HCT116 (cell line): ENCODE measurements around the gene SCAMP1. TPM values are rescaled to one million over a fixed set of nuclear protein-coding genes. Genes with fewer than 3 reads are reported as not detected.

Experiments
- ATAC-seq: fragments of 200-7000 bp; cut with Tn5 transposase; 2 replicates; pipeline ENCODE4 v1.9.1; 2020; ENCODE audit warnings: mild to moderate bottlenecking, moderate library complexity
- BruUV-seq: library from RNA; stranded (reverse); fragments of 400-500 nt; replicated peaks from 2 replicates; lab custom pipeline; 2021; lab: Mats Ljungman, UMichigan
- CTCF ChIA-PET: fragments of 300-600 bp; sonication (Branson Sonifier 250); formaldehyde crosslinking; loops from one replicate; lab custom pipeline; 2021; ENCODE audit warnings: antibody characterized with exemption; lab: Charles Lee
- POLR2A ChIA-PET: fragments of 300-600, 350-600 bp; sonication (Branson Sonifier 250); formaldehyde crosslinking; loops from one replicate; lab custom pipeline; 2021; ENCODE audit warnings: antibody characterized with exemption; lab: Charles Lee
- RAD21 ChIA-PET, 2 experiments: fragments of 300-600 bp; sonication (Branson Sonifier 250); formaldehyde crosslinking; loops; one replicate each; lab custom pipeline; 2023; ENCODE audit warnings: low total read pairs in 2 of 2; ENCODE audit not compliant: uncharacterized antibody in 2 of 2, unreplicated experiment in 2 of 2, low non-redundant PET in 1 of 2; lab: Charles Lee
- DNase-seq: peaks from one replicate; pipeline ENCODE4 v3.0.0-alpha.2; 2010; ENCODE audit warnings: low read depth, low spot score
- H2AFZ ChIP-seq: fragments of 200-600 bp; shearing (Covaris generic), sonication (generic); 2 replicates; pipeline ENCODE4 v1.6.1; 2017; ENCODE audit warnings: low read depth, mixed run types, mixed read lengths, antibody characterized with exemption, low read length; ENCODE audit not compliant: poor library complexity, severe bottlenecking
- H3K27ac ChIP-seq: 2 replicates; pipeline ENCODE4 v1.5.1; 2012; ENCODE audit warnings: low read depth, low read length
- H3K27me3 ChIP-seq: fragments of 200-600 bp; sonication (generic); 2 replicates; pipeline ENCODE4 v1.6.1; 2016; ENCODE audit warnings: mixed run types, low read length, mixed read lengths; ENCODE audit not compliant: insufficient read depth
- H3K36me3 ChIP-seq, 2 experiments: fragments of 200-500 bp in 1 of 2; fragments of 200-600 bp in 1 of 2; sonication (Bioruptor generic) in 1 of 2; sonication (generic) in 1 of 2; 2 replicates each; pipeline versions ENCODE4 v1.5.1 to v1.6.1; 2014 to 2016; ENCODE audit warnings: low read length in 2 of 2, inconsistent platforms in 1 of 2, mixed read lengths in 1 of 2, mixed run types in 1 of 2; ENCODE audit not compliant: insufficient read depth in 2 of 2, control insufficient read depth in 1 of 2
- H3K4me1 ChIP-seq, 2 experiments: fragments of 200-600 bp in 1 of 2; sonication (generic) in 1 of 2; 2 replicates each; pipeline versions ENCODE4 v1.5.1 to v1.6.1; 2012 to 2017; ENCODE audit warnings: low read length in 2 of 2, inconsistent platforms in 1 of 2, mild to moderate bottlenecking in 1 of 2, mixed read lengths in 1 of 2, mixed run types in 1 of 2, moderate library complexity in 1 of 2; ENCODE audit not compliant: insufficient read depth in 2 of 2, control insufficient read depth in 1 of 2
- H3K4me2 ChIP-seq: fragments of 200-600 bp; sonication (generic); 2 replicates; pipeline ENCODE4 v1.6.1; 2017; ENCODE audit warnings: mixed run types, low read length, mixed read lengths
- H3K4me3 ChIP-seq, 2 experiments: fragments of 200-600 bp in 1 of 2; sonication (generic) in 1 of 2; replicated peaks in 1 of 2; 2 replicates each; pipeline ENCODE4 v1.5.1; 2011 to 2016; ENCODE audit warnings: low read length in 2 of 2, control low read depth in 1 of 2, low read depth in 1 of 2, mild to moderate bottlenecking in 1 of 2, mixed read lengths in 1 of 2, mixed run types in 1 of 2
- H3K79me2 ChIP-seq: fragments of 200-600 bp; sonication (generic); 2 replicates; pipeline ENCODE4 v1.6.1; 2017; ENCODE audit warnings: mild to moderate bottlenecking, mixed run types, low read length, moderate library complexity, mixed read lengths; ENCODE audit not compliant: insufficient read depth
- H3K9ac ChIP-seq: fragments of 200-600 bp; sonication (generic); 2 replicates; pipeline ENCODE4 v1.6.1; 2016; ENCODE audit warnings: low read length, mixed read lengths
- H3K9me2 ChIP-seq: fragments of 200-600 bp; sonication (generic), shearing (Covaris generic); 2 replicates; pipeline ENCODE4 v1.6.1; 2017; ENCODE audit warnings: mixed run types, mild to moderate bottlenecking, moderate library complexity; ENCODE audit not compliant: insufficient read depth
- H3K9me3 ChIP-seq, 2 experiments: fragments of 200-500 bp in 1 of 2; fragments of 200-600 bp in 1 of 2; sonication (Bioruptor generic) in 1 of 2; sonication (generic) in 1 of 2; 2 replicates each; pipeline ENCODE4 v1.6.1; 2014 to 2017; ENCODE audit warnings: low read length in 2 of 2, mixed read lengths in 2 of 2, inconsistent platforms in 1 of 2, low read depth in 1 of 2, mild to moderate bottlenecking in 1 of 2, mixed run types in 1 of 2, moderate library complexity in 1 of 2; ENCODE audit not compliant: control insufficient read depth in 1 of 2, insufficient read depth in 1 of 2
- H4K20me1 ChIP-seq: fragments of 200-600 bp; sonication (generic), shearing (Covaris generic); 2 replicates; pipeline ENCODE4 v1.6.1; 2017; ENCODE audit warnings: mixed run types, mild to moderate bottlenecking, moderate library complexity; ENCODE audit not compliant: insufficient read depth
- ATF3 ChIP-seq: IDR thresholded peaks from 2 replicates; pipeline ENCODE4 v1.6.1; 2012
- CBX3 ChIP-seq: IDR thresholded peaks from 2 replicates; pipeline ENCODE4 v1.6.1; 2012; ENCODE audit warnings: low read depth
- CEBPB ChIP-seq: IDR thresholded peaks from 2 replicates; pipeline ENCODE4 v1.6.1; 2012; ENCODE audit warnings: low read depth
- ELF1 ChIP-seq: IDR thresholded peaks from 2 replicates; pipeline ENCODE4 v1.6.1; 2012; ENCODE audit warnings: low read depth, borderline replicate concordance
- EZH2phosphoT487 ChIP-seq: fragments of 200-600 bp; IDR thresholded peaks from 2 replicates; pipeline ENCODE4 v1.6.1; 2018; ENCODE audit warnings: antibody characterized with exemption, borderline replicate concordance
- FOSL1 ChIP-seq: IDR thresholded peaks from 2 replicates; pipeline ENCODE4 v1.6.1; 2012; ENCODE audit warnings: low read depth
- JUND ChIP-seq: IDR thresholded peaks from 2 replicates; pipeline ENCODE4 v1.6.1; 2012
- MAX ChIP-seq: IDR thresholded peaks from 2 replicates; pipeline ENCODE4 v1.6.1; 2012
- POLR2AphosphoS5 ChIP-seq: IDR thresholded peaks from 2 replicates; pipeline ENCODE4 v1.6.1; 2011; ENCODE audit warnings: mild to moderate bottlenecking, low read depth, low read length, moderate library complexity
- RAD21 ChIP-seq: IDR thresholded peaks from 2 replicates; pipeline ENCODE4 v1.6.1; 2012; ENCODE audit warnings: low read depth, mild to moderate bottlenecking
- SIN3A ChIP-seq: IDR thresholded peaks from 2 replicates; pipeline ENCODE4 v1.6.1; 2012; ENCODE audit warnings: low read depth
- SP1 ChIP-seq: IDR thresholded peaks from 2 replicates; pipeline ENCODE4 v1.6.1; 2012; ENCODE audit warnings: low read depth
- TCF7L2 ChIP-seq: IDR thresholded peaks from 2 replicates; pipeline ENCODE4 v1.7.0; 2011; ENCODE audit warnings: borderline replicate concordance, inconsistent platforms; ENCODE audit not compliant: insufficient read depth, insufficient read length; ENCODE audit errors: extremely low read depth
- YY1 ChIP-seq: IDR thresholded peaks from 2 replicates; pipeline ENCODE4 v1.6.1; 2011; ENCODE audit warnings: low read length, low read depth, moderate library complexity, mild to moderate bottlenecking; ENCODE audit not compliant: insufficient replicate concordance; ENCODE audit errors: extremely low read depth
- ZFX ChIP-seq: fragments of 450-650 bp; IDR thresholded peaks from 2 replicates; pipeline ENCODE4 v1.6.1; 2017
- ZNF274 ChIP-seq: fragments of 200-500 bp; sonication (Bioruptor generic); IDR thresholded peaks from 2 replicates; pipeline ENCODE4 v1.6.1; 2014; ENCODE audit warnings: mild to moderate bottlenecking, low read depth, low read length, inconsistent platforms
- intact Hi-C: fragments of 100-400 bp; cut with micrococcal nuclease; formaldehyde crosslinking; loops from 2 replicates; pipeline ENCODE4 v1.10.0; 2022
- total RNA-seq: library from RNA; stranded (reverse); gene quantifications from one replicate; pipeline ENCODE4 v1.2.1, GENCODE V29; 2021; ENCODE audit not compliant: unreplicated experiment

The SCAMP1 gene
- total RNA-seq, 1 experiment from 2014 or later, result 46.4 TPM

GRCh38 chr5:78360924-78361630 is 660 bp downstream of the SCAMP1 start:
- no peaks in the 10 kb centered on the region for H4K20me1 ChIP-seq
- no peaks in the 10 kb centered on the region for H3K36me3 ChIP-seq
- H3K4me3 ChIP-seq, result peak overlapping the region; percentile 92 to 94
- TSS peak; percentile 53 for BruUV-seq
- peak overlapping the region; percentile 95 for H3K4me2 ChIP-seq
- H3K9me2 ChIP-seq, result no peaks in the 10 kb centered on the region
- CTCF ChIA-PET, result interaction anchor here (0.7 to 1.3 kb wide), 2 partner anchors 43 to 66 kb away, joined by 3 to 7 read pairs; partner anchors contain the start of gene AP3B1
- RAD21 ChIA-PET, result interaction anchor here in 1 of 2 experiments (0.7 kb wide), 1 partner anchor 828 kb away, joined by 4 read pairs; no protein-coding TSS in a partner anchor
- POLR2A ChIA-PET, result interaction anchor here (0.8 to 1.7 kb wide), 2 partner anchors 11 to 67 kb away, joined by 3 to 11 read pairs; partner anchors contain the start of gene AP3B1
- no peak for TF ChIP-seq TCF7L2
- TF ChIP-seq MAX, result peak; percentile 55
- TF ChIP-seq SIN3A, result 0 out of 2 replicates have a peak, but pooled peaks have one; percentile 9
- no peak for TF ChIP-seq POLR2AphosphoS5
- TF ChIP-seq JUND, result no peak
- no peak for TF ChIP-seq CBX3
- no peak for TF ChIP-seq ZNF274
- TF ChIP-seq ELF1, result no peak
- no peak for TF ChIP-seq FOSL1
- no peak for TF ChIP-seq ATF3
- no peak for TF ChIP-seq YY1
- 0 out of 2 replicates have a peak, but pooled peaks have one; percentile 8 for TF ChIP-seq ZFX
- TF ChIP-seq SP1, result no peak; the same call in 1 of the 2 replicates
- no peak for TF ChIP-seq CEBPB
- no peak for TF ChIP-seq RAD21
- no peak for TF ChIP-seq EZH2phosphoT487
- peak overlapping the region; percentile 90 for H3K9ac ChIP-seq
- H3K27ac ChIP-seq, result peak overlapping the region; percentile 93
- H3K4me1 ChIP-seq, result peaks cover 9 to 13% of the 10 kb centered on the region in 2 experiments; a peak in 3 of 4 replicates
- DNase-seq, result no peak
- intact Hi-C loops, result loop anchor here (1.0 kb wide), 1 partner anchor 67 kb away; the partner anchor contains the start of gene AP3B1
- ATAC-seq, result peak; percentile 44
- no peaks in the 10 kb centered on the region for H3K27me3 ChIP-seq
- no peaks in the 10 kb centered on the region for H3K9me3 ChIP-seq
- H2AFZ ChIP-seq, result no peak overlapping the region
- peaks cover 56% of the 10 kb centered on the region for H3K79me2 ChIP-seq
